IgD-negative memory B cell (primary cell): ENCODE results near the gene ANKRD34A. TPM values are rescaled to one million over a fixed set of nuclear protein-coding genes. Genes with fewer than 3 reads are reported as not detected.

Experiments
- H3K27ac Mint-ChIP-seq, 3 donors: one replicate each; pipeline ENCODE4 v1.8.0; 2020 to 2022; ENCODE audit warnings: mild to moderate bottlenecking in 3 of 3, mixed read lengths in 3 of 3, moderate library complexity in 1 of 3
- H3K27me3 Mint-ChIP-seq: one replicate; pipeline ENCODE4 v1.8.0; 2021; ENCODE audit warnings: mixed read lengths
- H3K36me3 Mint-ChIP-seq: one replicate; pipeline ENCODE4 v1.8.0; 2020; ENCODE audit warnings: mild to moderate bottlenecking, mixed read lengths
- H3K4me1 Mint-ChIP-seq, 3 donors: one replicate each; pipeline ENCODE4 v1.8.0; 2020 to 2022; ENCODE audit warnings: mixed read lengths in 3 of 3, mild to moderate bottlenecking in 1 of 3
- H3K4me3 Mint-ChIP-seq, 4 donors: one replicate each; pipeline ENCODE4 v1.8.0; 2020 to 2022; ENCODE audit warnings: mild to moderate bottlenecking in 4 of 4, mixed read lengths in 4 of 4, moderate library complexity in 3 of 4
- H3K9me3 Mint-ChIP-seq, 3 donors: one replicate each; pipeline ENCODE4 v1.8.0; 2020 to 2021; ENCODE audit warnings: mixed read lengths in 3 of 3, mild to moderate bottlenecking in 1 of 3
- polyA plus RNA-seq: library from polyadenylated mRNA; unstranded; fragments of 300-500 nt; fragmentation: Illumina TruSeq; gene quantifications from one replicate; pipeline ENCODE4 v1.2.3, GENCODE V29; 2021

ANKRD34A gene
- polyA plus RNA-seq, result 0.64 TPM

DNA sequence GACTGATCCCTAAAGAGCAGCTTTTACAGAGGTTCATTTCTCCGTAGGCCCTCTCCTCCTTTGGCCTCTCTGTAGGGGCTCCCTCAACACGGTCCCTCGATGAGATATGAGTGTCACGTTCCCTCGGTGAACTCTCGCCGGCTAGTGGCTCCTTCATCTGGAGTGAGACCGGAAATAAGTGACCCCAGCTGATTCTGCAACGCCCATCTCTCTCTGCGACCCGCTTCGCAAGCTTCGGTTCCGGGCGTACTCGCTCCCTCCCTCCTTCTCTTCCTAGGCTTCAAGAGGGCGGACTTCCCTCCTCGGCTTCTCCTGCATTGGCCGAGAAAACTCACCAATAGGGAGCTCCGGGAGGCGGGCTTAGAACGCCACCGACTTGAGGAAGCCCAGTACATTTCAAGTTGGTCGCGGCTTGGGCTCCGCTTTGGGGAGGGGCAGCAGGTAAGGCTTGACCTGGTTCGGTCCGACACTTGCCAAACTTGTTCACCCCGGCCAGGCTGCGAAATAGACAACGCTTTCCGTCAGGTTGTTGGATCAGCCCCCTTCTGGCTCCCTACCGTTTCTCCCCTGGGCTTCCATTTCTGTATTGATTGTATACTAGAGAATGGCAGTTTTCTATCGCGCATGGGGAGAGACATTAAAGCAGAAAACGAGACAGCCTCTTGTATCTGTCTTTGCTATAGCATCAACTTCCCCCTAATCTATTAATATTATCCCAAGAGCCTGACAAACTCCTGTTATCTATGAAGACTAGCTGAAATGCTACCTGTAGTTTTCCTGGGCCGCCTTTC is at the start of gene ANKRD34A, which contains the start of gene POLR3GL:
Gene ANKRD34A (minus strand): TSS at position 248 of the 791 bp plus-strand sequence. CDS start 2,816 bp downstream, outside the sequence.
Gene POLR3GL (plus strand): TSS at position 363 of the 791 bp plus-strand sequence. CDS start 10,176 bp downstream, outside the sequence.
- Mint-ChIP-seq H3K9me3 (peaks cover 0 to 2% (median 0%) of the 10 kb centered on the region in 3 donors), H3K36me3 (no peaks in the 10 kb centered on the region), H3K4me3 (peak within 1 kb of the TSS; percentile 96 to 99 (median 98)), H3K4me1 (peaks cover 32 to 41% (median 36%) of the 10 kb centered on the region in 3 donors), H3K27ac (peak within 1 kb of the TSS; percentile 91 to 98 (median 97)), H3K27me3 (peaks cover 1% of the 10 kb centered on the region)

DNA sequence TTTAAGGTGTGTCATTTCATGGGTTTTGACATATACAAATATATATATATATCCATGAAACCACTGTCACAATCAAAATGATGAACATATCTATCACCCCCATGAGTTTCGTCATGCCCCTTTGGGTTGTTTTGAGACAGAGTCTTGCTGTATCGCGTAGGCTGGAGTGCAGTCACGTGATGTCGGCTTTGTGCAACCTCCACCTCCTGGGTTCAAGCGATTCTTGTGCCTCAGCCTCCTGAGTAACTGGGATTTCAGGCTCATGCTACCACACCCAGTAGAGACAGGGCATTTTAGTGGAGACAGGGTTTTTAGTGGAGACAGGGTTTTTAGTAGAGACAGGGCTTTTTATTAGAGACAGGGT is 49.2 kb upstream of the ANKRD34A start:
- H3K9me3 Mint-ChIP-seq, result no peaks in the 10 kb centered on the region
- peaks cover 8% of the 10 kb centered on the region for H3K27me3 Mint-ChIP-seq
- no peak overlapping the region for H3K27ac Mint-ChIP-seq
- no peaks in the 10 kb centered on the region for H3K36me3 Mint-ChIP-seq
- H3K4me3 Mint-ChIP-seq, result no peak overlapping the region
- peaks cover 0 to 5% (median 0%) of the 10 kb centered on the region in 3 donors for H3K4me1 Mint-ChIP-seq

DNA sequence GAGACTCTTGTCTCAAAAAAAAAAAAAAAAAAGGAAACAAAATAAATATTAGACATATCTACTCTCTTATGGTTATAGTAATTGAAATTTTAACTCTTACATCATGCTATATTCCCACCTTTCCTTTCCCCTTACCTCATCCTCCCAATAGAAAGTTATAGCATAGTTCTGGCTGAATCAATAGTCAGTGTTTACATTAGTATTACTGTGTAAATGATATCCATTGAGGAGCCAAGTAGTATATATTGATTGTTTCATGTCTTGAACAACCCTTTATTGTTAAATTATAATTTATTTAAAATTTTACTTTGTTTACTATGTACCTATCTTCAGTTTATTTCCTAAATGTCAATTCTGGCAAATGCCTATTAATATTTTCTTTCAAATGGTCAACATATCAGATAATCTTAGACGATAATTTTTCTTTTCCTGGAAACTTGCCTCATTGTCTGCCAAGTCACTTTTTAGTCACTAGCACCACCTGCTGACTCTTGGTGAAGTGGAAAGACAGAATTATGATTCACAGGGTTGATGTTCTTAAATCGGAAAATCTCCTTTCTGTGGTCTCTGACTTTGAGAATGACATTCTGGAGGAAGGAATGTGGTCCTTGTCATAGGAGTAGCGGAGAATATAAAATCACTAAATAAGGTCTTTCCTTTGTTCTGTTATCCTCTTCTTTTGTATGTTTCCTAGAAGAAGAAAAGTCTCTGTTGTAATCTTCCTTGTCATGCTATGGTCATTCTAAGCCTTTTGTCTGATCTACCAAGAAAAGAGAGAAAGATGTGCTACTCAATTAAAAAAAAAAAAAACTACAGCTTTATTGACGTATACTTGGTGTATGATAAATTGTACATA is 48.6 kb upstream of the ANKRD34A start:
- Mint-ChIP-seq H3K4me1 (peaks cover 0 to 5% (median 0%) of the 10 kb centered on the region in 3 donors), H3K9me3 (no peaks in the 10 kb centered on the region), H3K4me3 (no peak overlapping the region), H3K27ac (no peak overlapping the region), H3K36me3 (no peaks in the 10 kb centered on the region), H3K27me3 (peaks cover 6% of the 10 kb centered on the region)

DNA sequence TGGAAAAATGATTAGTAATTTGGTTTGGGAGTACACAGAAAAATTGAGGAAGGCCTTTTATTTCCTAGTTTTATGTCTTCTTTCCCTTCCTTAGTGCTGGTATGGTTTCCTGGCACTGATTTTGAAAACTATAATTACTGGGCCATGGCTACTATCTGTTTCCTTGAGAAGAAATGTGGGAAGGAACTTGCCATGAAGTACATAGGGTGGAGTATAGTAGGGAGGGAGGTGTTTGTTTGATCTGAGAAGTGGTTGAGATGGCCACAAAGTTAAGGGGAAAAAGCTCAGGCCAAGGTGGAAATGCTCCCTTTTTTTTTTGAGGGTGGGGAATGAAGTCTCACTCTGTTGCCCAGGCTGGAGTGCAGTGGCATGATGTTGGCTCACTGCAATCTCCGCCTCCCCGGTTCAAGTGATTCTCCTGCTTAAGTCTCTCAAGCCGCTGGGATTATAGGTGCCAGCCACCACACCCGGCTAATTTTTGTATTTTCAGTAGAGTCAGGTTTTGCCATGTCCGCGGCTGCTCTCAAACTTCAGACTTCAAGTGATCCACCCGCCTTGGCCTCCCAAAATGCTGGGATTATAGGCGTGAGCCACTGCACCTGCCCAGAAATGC is 45.9 kb upstream of the ANKRD34A start:
- Mint-ChIP-seq H3K36me3 (peaks cover 1% of the 10 kb centered on the region), H3K27me3 (no peaks in the 10 kb centered on the region), H3K4me3 (no peak overlapping the region), H3K4me1 (peaks cover 13 to 16% (median 14%) of the 10 kb centered on the region in 3 donors), H3K27ac (no peak overlapping the region), H3K9me3 (no peaks in the 10 kb centered on the region)

DNA sequence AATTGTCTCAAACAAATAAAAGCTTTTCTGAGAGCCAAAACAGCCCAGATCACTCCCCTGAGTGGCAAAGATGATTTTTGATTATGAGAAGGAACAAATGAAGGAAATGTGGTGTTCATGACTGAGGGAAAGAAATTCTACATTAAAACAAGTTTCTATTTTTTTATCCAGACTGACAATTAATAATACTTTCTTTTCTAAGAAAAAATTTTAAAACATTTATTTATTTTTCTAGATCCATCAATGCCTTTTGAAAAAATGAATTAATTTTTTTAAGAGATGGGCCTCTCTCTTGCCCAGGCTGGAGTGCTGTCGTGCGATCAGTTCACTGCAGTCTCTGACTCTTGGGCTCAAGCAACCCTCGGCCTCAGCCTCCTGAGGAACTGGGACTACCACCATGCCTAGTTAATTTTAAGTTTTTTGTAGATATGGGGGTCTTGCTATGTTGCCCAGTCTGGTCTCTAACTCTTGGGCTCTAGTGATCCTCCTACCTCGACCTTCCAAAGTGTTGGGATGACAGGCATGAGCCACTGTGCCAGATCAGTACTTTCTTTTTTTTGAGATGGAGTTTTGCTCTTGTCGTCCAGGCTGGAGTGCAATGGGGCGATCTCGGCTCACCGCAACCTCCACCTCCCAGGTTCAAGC is 43.2 kb upstream of the ANKRD34A start:
- Mint-ChIP-seq H3K27ac (peak overlapping the region; percentile 14 to 79 (median 31)), H3K36me3 (peaks cover 2% of the 10 kb centered on the region), H3K4me3 (peak overlapping the region in 3 of 4 donors; percentile 59 to 89 (median 81)), H3K27me3 (no peaks in the 10 kb centered on the region), H3K4me1 (peaks cover 21 to 24% (median 23%) of the 10 kb centered on the region in 3 donors), H3K9me3 (no peaks in the 10 kb centered on the region)

DNA sequence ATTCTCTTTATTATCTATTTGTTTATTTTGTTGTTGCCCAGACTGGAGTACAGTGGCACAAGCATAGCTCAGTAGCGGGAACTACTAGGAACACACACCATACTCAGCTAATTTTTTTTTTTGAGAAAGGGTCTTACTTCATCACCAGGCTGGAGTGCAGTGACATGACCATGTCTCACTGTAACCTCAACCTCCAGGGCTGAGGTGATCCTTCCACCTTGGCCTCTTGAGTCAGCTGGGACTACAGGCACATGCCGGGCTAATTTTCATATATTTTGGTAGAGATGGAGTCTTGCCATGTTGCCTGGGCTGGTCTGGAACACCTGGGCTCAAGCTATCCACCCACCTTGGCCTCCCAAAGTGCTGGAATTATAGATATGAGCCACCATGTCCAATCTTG is 37.3 kb upstream of the ANKRD34A start:
- H3K27ac Mint-ChIP-seq, result peak overlapping the region; percentile 50 to 80 (median 71)
- peaks cover 2% of the 10 kb centered on the region for H3K36me3 Mint-ChIP-seq
- H3K4me3 Mint-ChIP-seq, result peak overlapping the region in 2 of 4 donors; percentile 46 to 60
- H3K9me3 Mint-ChIP-seq, result no peaks in the 10 kb centered on the region
- H3K27me3 Mint-ChIP-seq, result no peaks in the 10 kb centered on the region
- H3K4me1 Mint-ChIP-seq, result peaks cover 41 to 55% (median 49%) of the 10 kb centered on the region in 3 donors

DNA sequence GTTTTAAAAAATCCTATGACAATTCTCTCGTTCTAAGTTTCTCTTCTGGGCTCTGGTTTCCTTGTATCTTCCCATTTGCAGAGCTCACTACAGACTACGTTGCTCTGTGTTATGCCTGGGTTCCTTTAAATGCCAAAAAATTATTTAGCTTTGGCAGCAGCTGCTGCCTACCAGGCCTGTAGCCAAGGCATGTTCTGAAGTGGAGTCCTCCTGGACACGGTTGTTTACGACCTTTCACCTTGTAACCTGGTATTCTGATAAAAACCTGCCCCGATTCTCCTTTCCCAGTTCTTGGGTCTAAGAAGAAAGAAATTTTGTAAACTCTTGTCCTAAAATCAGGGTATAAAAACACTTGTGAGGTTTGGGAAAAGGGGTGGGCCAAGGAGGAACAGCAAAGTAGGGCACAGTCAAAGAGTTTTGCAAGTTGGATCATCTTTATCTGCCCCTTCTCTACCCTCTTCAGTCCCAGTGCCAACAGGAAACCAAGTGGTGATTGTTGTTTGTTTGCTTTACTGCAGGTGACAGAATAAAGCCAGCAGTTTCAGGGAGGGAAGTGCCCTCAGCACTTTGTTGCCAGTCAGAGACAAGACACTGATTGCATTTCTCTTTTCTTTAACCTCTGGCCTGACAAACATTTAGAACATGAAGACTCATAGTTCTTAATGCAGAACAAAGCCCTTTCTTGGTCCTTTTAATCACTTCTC is 35.1 kb upstream of the ANKRD34A start:
- Mint-ChIP-seq H3K4me3 (peak overlapping the region; percentile 82 to 98 (median 97)), H3K27me3 (no peaks in the 10 kb centered on the region), H3K36me3 (peaks cover 15% of the 10 kb centered on the region), H3K27ac (peak overlapping the region; percentile 76 to 99 (median 96)), H3K4me1 (peaks cover 31 to 41% (median 36%) of the 10 kb centered on the region in 3 donors), H3K9me3 (peaks cover 0 to 3% (median 0%) of the 10 kb centered on the region in 3 donors)

DNA sequence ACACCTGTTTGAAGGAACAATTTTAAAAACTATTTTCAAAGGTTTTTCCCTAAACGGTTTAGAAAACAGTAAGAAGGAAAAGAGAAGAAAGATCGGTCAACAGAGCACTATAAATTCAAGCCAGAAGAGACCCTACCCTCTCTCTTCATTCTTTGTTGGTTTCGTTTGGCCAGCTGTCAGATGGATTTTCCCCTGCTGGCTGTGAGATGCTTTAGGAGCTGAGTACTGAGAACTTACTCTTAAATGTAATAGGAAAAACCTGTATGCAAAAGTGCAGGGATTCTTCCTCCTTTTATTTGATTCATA is 33.3 kb upstream of the ANKRD34A start:
- peaks cover 30 to 38% (median 36%) of the 10 kb centered on the region in 3 donors for H3K4me1 Mint-ChIP-seq
- H3K27me3 Mint-ChIP-seq, result no peaks in the 10 kb centered on the region
- peak overlapping the region; percentile 82 to 98 (median 97) for H3K4me3 Mint-ChIP-seq
- H3K27ac Mint-ChIP-seq, result peak overlapping the region; percentile 76 to 99 (median 98)
- H3K9me3 Mint-ChIP-seq, result peaks cover 0 to 3% (median 0%) of the 10 kb centered on the region in 3 donors
- peaks cover 27% of the 10 kb centered on the region for H3K36me3 Mint-ChIP-seq

DNA sequence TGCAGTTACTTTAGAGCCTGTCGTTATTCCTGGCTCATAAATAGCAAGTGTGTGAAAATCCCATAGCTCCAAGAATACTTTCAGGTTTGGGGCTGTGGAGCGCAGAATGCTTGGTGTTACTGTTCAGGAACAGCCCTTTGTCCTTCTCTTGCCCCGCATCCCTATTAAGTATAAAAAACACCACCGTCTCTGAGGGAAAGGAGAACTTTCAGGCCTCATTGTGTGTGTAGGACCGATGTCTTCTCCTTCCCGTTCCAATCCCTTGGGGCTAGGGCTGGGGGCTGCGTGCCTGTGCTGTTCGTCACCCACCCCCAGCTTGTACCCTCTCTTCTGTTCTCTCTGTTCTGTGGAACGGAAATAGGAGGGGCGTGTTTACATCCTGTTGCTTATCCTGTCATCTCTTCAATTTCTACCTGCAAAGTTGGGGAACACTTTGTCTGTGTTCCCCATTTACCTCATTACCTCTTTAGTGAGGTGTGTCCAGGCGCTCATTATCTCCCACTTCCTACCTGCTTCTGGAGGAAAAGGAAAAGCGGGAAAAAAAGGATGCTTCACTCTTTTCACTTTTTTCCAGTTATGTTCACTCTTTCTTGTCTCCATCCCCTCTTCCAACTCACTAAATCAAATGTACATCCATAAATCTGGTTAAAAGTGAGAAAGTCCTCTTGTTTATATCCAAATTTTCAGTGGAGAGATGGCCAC is 32.8 kb upstream of the ANKRD34A start:
- Mint-ChIP-seq H3K4me3 (peak overlapping the region; percentile 82 to 98 (median 97)), H3K9me3 (peaks cover 0 to 3% (median 0%) of the 10 kb centered on the region in 3 donors), H3K4me1 (peaks cover 34 to 42% (median 39%) of the 10 kb centered on the region in 3 donors), H3K36me3 (peaks cover 27% of the 10 kb centered on the region), H3K27ac (peak overlapping the region; percentile 76 to 99 (median 98)), H3K27me3 (no peaks in the 10 kb centered on the region)

DNA sequence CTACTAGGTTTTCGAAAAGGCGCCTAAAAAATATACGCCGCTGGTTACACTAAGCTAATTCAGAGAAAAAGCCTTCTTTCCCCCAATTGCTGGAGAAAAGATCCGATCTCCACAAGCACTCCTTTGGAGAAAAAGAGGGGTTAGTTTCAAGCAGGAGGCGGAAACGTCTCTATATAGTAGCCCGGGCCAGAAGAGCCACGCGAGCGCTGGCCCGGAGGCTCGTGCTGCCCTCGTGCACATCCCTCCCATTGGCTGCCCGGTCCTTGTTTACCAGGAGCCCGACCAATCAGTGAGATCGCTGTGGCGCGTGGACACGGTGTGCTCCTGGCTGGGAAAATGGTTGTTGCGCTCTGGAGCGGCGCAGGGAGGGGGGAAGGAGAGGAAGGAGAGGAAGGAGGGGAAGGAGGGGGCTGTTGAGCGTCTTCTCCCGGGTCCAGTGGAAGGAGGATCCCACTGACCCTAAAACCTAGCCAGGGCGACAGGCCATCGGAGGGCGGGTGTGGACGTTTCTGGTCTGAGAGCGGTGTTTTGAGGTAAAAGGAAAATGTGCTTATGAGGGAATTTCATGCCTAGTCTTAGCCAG is 32.1 kb upstream of the ANKRD34A start, which contains the start of gene TXNIP:
Gene TXNIP (minus strand): TSS at position 147 of the 583 bp plus-strand sequence. CDS start 313 bp downstream, outside the sequence.
- no peaks in the 10 kb centered on the region for H3K27me3 Mint-ChIP-seq
- H3K4me3 Mint-ChIP-seq, result peak within 1 kb of the TSS; percentile 82 to 98 (median 97)
- peaks cover 0 to 3% (median 0%) of the 10 kb centered on the region in 3 donors for H3K9me3 Mint-ChIP-seq
- peak within 1 kb of the TSS; percentile 76 to 99 (median 98) for H3K27ac Mint-ChIP-seq
- peaks cover 32 to 42% (median 35%) of the 10 kb centered on the region in 3 donors for H3K4me1 Mint-ChIP-seq
- H3K36me3 Mint-ChIP-seq, result peaks cover 27% of the 10 kb centered on the region

DNA sequence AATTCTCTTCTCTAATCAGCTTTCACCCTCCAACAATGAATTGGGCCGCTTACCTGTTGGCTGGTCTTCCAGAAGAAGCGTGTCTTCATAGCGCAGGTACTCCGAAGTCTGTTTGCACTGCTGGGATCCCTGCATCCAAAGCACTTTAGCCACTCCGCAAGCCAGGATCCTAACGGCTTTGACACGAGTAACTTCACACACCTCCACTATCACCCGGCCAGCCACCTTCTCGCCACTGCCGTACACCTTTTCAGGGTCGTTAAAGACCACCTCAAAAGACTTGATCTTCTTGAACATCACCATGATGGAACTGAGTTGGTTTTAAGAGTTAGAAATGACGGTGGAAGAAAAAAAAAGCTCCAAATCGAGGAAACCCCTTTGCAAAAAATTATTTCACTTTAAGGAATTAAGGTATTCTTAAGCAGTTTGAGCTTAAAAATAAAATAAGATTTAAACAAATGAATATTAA is 31.6 kb upstream of the ANKRD34A start:
- peaks cover 27% of the 10 kb centered on the region for H3K36me3 Mint-ChIP-seq
- H3K4me1 Mint-ChIP-seq, result peaks cover 29 to 42% (median 37%) of the 10 kb centered on the region in 3 donors
- H3K9me3 Mint-ChIP-seq, result peaks cover 0 to 3% (median 0%) of the 10 kb centered on the region in 3 donors
- H3K4me3 Mint-ChIP-seq, result peak overlapping the region; percentile 82 to 98 (median 97)
- no peaks in the 10 kb centered on the region for H3K27me3 Mint-ChIP-seq
- peak overlapping the region; percentile 76 to 99 (median 98) for H3K27ac Mint-ChIP-seq

DNA sequence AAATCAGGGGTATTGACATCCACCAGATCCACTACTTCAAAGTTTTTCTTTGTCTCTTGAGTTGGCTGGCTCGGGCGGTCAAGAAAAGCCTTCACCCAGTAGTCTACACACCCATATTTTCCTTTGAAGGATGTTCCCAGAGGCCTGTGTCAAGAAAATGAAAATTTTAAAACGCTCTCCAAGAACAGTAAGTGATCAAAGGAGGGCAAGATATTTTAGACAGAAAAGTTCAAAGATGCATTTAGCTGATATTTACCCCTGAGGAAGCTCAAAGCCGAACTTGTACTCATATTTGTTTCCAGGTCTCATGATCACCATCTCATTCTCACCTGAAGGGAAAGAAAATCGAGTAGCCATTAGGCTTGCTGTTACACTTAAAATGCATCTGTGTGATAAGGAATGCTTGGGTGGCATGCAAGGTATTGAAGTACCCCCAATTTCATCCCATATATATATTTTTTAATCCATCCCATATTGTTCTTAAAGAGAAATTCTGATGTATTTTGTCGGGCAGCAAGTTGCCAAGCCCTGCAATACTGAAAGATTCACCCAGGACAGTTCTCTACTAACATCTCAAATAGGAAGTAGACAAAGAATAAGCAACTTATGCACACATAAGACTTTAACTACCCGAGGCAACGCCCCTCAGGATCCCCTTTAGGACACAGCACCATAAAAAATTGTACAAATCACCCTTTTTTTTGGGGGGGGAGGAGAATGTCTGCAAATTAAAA is 30.9 kb upstream of the ANKRD34A start:
- peak overlapping the region; percentile 82 to 98 (median 97) for H3K4me3 Mint-ChIP-seq
- H3K27ac Mint-ChIP-seq, result peak overlapping the region; percentile 76 to 99 (median 98)
- H3K36me3 Mint-ChIP-seq, result peaks cover 27% of the 10 kb centered on the region
- peaks cover 30 to 46% (median 43%) of the 10 kb centered on the region in 3 donors for H3K4me1 Mint-ChIP-seq
- H3K27me3 Mint-ChIP-seq, result no peaks in the 10 kb centered on the region
- H3K9me3 Mint-ChIP-seq, result peaks cover 0 to 3% (median 0%) of the 10 kb centered on the region in 3 donors
